SK-N-SH (cell line): ENCODE results near the gene PPP2R5E. TPM values are rescaled to one million over a fixed set of nuclear protein-coding genes. Genes with fewer than 3 reads are reported as not detected.
A peak's percentile ranks its signal among the peaks of the same experiment; 100 is the strongest.
"Not testable (repeated sequence)": the region's sequence is repeated elsewhere in the genome, so short reads cannot be mapped to it uniquely, and the experiment has no call there.

Experiments used
- CTCF ChIA-PET: fragments of 300-600, 350-600 bp; formaldehyde crosslinking; extraction: SDS; loops from one replicate; lab custom pipeline; 2021; lab: Yijun Ruan, JAX
- POLR2A ChIA-PET: fragments of 350-600 bp; sonication (Branson Sonifier 250); formaldehyde crosslinking; extraction: SDS; loops from one replicate; lab custom pipeline; 2020; ENCODE audit warnings: antibody characterized with exemption, inconsistent platforms; lab: Yijun Ruan, JAX
- DNase-seq: peaks from one replicate; pipeline ENCODE4 v3.0.0; 2012
- H2AFZ ChIP-seq: fragments of 200-600 bp; sonication (generic); 2 replicates; pipeline ENCODE4 v1.8.1; 2016; ENCODE audit warnings: antibody characterized with exemption, mild to moderate bottlenecking, low read depth
- H3F3A ChIP-seq: fragments of 200-600 bp; sonication (generic); replicated peaks from 2 replicates; pipeline ENCODE3; 2016; ENCODE audit warnings: antibody characterized with exemption, mild to moderate bottlenecking; ENCODE audit not compliant: insufficient read depth
- H3K27ac ChIP-seq, 2 experiments: fragments of 200-500 bp in 1 of 2; fragments of 200-600 bp in 1 of 2; sonication (Bioruptor generic) in 1 of 2; sonication (generic), shearing (Covaris generic) in 1 of 2; 2 replicates each; pipeline versions ENCODE4 v1.5.1 to v1.6.1; 2014 to 2016; ENCODE audit warnings: low read depth in 2 of 2, inconsistent platforms in 1 of 2, low read length in 1 of 2, mild to moderate bottlenecking in 1 of 2, mixed read lengths in 1 of 2
- H3K27me3 ChIP-seq: fragments of 200-600 bp; sonication (generic), shearing (Covaris generic); 2 replicates; pipeline ENCODE4 v1.6.1; 2016; ENCODE audit warnings: mixed run types; ENCODE audit not compliant: insufficient read depth
- H3K36me3 ChIP-seq, 2 experiments: fragments of 200-500 bp in 1 of 2; fragments of 200-600 bp in 1 of 2; sonication (Bioruptor generic) in 1 of 2; sonication (generic) in 1 of 2; replicated peaks in 1 of 2; 2 replicates each; pipeline versions ENCODE3 to v1.5.1; 2014 to 2016; ENCODE audit warnings: low read length in 1 of 2, mild to moderate bottlenecking in 1 of 2; ENCODE audit not compliant: insufficient read depth in 2 of 2, control insufficient read depth in 1 of 2
- H3K4me1 ChIP-seq, 2 experiments: fragments of 200-500 bp in 1 of 2; fragments of 200-600 bp in 1 of 2; sonication (Bioruptor generic) in 1 of 2; sonication (generic), shearing (Covaris generic) in 1 of 2; 2 replicates each; pipeline versions ENCODE4 v1.5.1 to v1.6.1; 2014 to 2016; ENCODE audit warnings: low read depth in 1 of 2, low read length in 1 of 2, mixed run types in 1 of 2; ENCODE audit not compliant: insufficient read depth in 2 of 2, control insufficient read depth in 1 of 2
- H3K4me2 ChIP-seq: fragments of 200-600 bp; sonication (generic), shearing (Covaris generic); 2 replicates; pipeline ENCODE4 v1.6.1; 2017; ENCODE audit warnings: mixed run types
- H3K4me3 ChIP-seq, 2 experiments: fragments of 200-500 bp in 1 of 2; fragments of 200-600 bp in 1 of 2; sonication (Bioruptor generic) in 1 of 2; sonication (generic), shearing (Covaris generic) in 1 of 2; 2 replicates each; pipeline versions ENCODE4 v1.5.1 to v1.8.1; 2014 to 2016; ENCODE audit warnings: low read depth in 2 of 2, inconsistent platforms in 1 of 2, low read length in 1 of 2, mild to moderate bottlenecking in 1 of 2, mixed read lengths in 1 of 2, moderate library complexity in 1 of 2
- H3K79me2 ChIP-seq: fragments of 200-600 bp; sonication (generic); 2 replicates; pipeline ENCODE4 v1.8.1; 2017; ENCODE audit warnings: mild to moderate bottlenecking; ENCODE audit not compliant: insufficient read depth
- H3K9ac ChIP-seq: fragments of 200-600 bp; sonication (generic); 2 replicates; pipeline ENCODE4 v1.6.1; 2017; ENCODE audit warnings: mixed run types
- H3K9me2 ChIP-seq: fragments of 200-600 bp; sonication (generic); 2 replicates; pipeline ENCODE4 v1.6.1; 2017; ENCODE audit warnings: mixed run types
- H3K9me3 ChIP-seq: fragments of 200-600 bp; sonication (generic); 2 replicates; pipeline ENCODE4 v1.6.1; 2017; ENCODE audit warnings: mixed run types, mild to moderate bottlenecking, moderate library complexity
- H4K20me1 ChIP-seq: fragments of 200-600 bp; sonication (generic); 2 replicates; pipeline ENCODE4 v1.6.1; 2017; ENCODE audit warnings: mild to moderate bottlenecking, mixed run types; ENCODE audit not compliant: insufficient read depth
- FOXJ3 ChIP-seq: sonication (generic); formaldehyde crosslinking; IDR thresholded peaks from 2 replicates; pipeline ENCODE4 v1.5.1; 2020; ENCODE audit warnings: mild to moderate bottlenecking, missing genetic modification reagents
- JUND ChIP-seq: IDR thresholded peaks from 2 replicates; pipeline ENCODE4 v1.4.0; 2012
- MEF2A ChIP-seq: IDR thresholded peaks from 2 replicates; pipeline ENCODE4 v1.4.0; 2012; ENCODE audit warnings: low read depth, borderline replicate concordance
- NFIC ChIP-seq: IDR thresholded peaks from 2 replicates; pipeline ENCODE4 v1.4.0; 2012; ENCODE audit warnings: borderline replicate concordance
- NRF1 ChIP-seq: IDR thresholded peaks from 2 replicates; pipeline ENCODE4 v1.6.1; 2012; ENCODE audit warnings: low read depth, mild to moderate bottlenecking, low read length
- SMC3 ChIP-seq: IDR thresholded peaks from 2 replicates; pipeline ENCODE4 v1.6.1; 2012; ENCODE audit warnings: low read depth, low read length, improper control_type of control experiment
- TAF1 ChIP-seq: IDR thresholded peaks from 2 replicates; pipeline ENCODE4 v1.6.1; 2012; ENCODE audit warnings: low read depth, mild to moderate bottlenecking, low read length, moderate library complexity, borderline replicate concordance
- WGBS: methylation state at CpG from one replicate; pipeline ENCODE4 v1.1.6; 2017; ENCODE audit warnings: low lambda C conversion rate; 5-methylcytosine and 5-hydroxymethylcytosine counted together
- polyA plus RNA-seq, 3 experiments: library from polyadenylated mRNA; depleted of rRNA; stranded (reverse); fragments of >200 nt; gene quantifications; 2 replicates each; pipeline ENCODE4 v1.2.3, GENCODE V29; 2012
- TF ChIP-seq, protein P1 (sequence below): IDR thresholded peaks from 2 replicates; pipeline ENCODE4 v1.4.0; 2012; ENCODE audit warnings: low read depth, borderline replicate concordance
- TF ChIP-seq, protein P2 (sequence below): fragments of 200-600 bp; sonication (generic); IDR thresholded peaks from 2 replicates; pipeline ENCODE4 v1.6.1; 2017; ENCODE audit warnings: antibody characterized with exemption, mild to moderate bottlenecking, moderate library complexity

Gene PPP2R5E
- polyA plus RNA-seq, 1 of the 3 experiments (the other 2 are of a cell fraction), result 4.4 TPM

DNA sequence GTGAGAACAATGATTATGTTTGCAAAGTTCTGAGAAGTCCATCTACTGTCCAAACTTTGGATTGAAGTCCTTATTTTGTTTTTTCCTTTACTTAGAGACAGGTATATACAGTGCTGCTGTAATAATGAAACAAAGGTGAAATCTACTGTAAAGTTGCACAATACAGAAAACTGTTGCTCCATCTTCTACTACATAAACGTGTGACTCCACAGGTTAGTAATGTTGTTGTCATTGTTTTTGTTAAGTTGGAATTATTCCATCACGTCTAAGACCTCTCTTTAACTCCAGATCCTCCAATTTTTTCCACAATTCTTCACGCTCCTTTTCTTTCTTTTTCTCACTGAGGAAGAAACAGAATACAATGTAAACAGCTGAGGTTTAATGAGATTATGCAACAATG, 167.4 kb downstream of the PPP2R5E start:
- Histone ChIP-seq H3K9me2 (no peaks in the 10 kb centered on the region), H3K9ac (no peak overlapping the region), H3K27ac (no peak overlapping the region), H3K9me3 (no peaks in the 10 kb centered on the region), H3K4me1 (no peaks in the 10 kb centered on the region), H3F3A (peaks cover 12% of the 10 kb centered on the region), H3K36me3 (peaks cover 34 to 38% of the 10 kb centered on the region in 2 experiments), H3K4me3 (no peak overlapping the region), H3K4me2 (no peak overlapping the region), H3K79me2 (no peaks in the 10 kb centered on the region), H3K27me3 (no peaks in the 10 kb centered on the region), H4K20me1 (no peaks in the 10 kb centered on the region), H2AFZ (no peak overlapping the region)
- ChIA-PET POLR2A (no interaction called here), CTCF (interaction anchor here (0.7 kb wide), 1 partner anchor 10 kb away, joined by 3 read pairs; no protein-coding TSS in a partner anchor)
- DNase-seq, result no peak
- WGBS, result 78% methylated on average over 3 of the region's 3 CpGs
- TF ChIP-seq, protein P1, sequence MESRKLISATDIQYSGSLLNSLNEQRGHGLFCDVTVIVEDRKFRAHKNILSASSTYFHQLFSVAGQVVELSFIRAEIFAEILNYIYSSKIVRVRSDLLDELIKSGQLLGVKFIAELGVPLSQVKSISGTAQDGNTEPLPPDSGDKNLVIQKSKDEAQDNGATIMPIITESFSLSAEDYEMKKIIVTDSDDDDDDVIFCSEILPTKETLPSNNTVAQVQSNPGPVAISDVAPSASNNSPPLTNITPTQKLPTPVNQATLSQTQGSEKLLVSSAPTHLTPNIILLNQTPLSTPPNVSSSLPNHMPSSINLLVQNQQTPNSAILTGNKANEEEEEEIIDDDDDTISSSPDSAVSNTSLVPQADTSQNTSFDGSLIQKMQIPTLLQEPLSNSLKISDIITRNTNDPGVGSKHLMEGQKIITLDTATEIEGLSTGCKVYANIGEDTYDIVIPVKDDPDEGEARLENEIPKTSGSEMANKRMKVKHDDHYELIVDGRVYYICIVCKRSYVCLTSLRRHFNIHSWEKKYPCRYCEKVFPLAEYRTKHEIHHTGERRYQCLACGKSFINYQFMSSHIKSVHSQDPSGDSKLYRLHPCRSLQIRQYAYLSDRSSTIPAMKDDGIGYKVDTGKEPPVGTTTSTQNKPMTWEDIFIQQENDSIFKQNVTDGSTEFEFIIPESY, result no peak

DNA sequence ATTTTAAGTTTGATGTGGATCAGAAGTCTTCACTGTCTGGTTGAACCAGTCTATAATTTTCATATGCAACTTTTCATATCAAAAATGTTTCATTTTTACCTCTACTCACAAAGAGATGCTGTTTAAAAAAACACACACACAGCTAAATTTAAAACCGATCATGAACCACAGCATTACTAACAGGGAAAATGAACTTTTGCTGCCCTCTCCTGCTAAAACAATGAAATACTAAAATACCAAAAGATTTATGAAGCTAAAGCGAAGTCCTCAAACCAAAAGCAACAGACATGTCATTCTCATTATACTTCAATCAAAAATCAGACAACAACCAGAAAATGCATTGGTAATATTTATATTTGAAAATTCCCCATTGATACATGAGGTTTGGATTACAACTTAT, 171.6 kb downstream of the PPP2R5E start:
- DNase-seq, POLR2A ChIA-PET: not testable (repeated sequence)

DNA sequence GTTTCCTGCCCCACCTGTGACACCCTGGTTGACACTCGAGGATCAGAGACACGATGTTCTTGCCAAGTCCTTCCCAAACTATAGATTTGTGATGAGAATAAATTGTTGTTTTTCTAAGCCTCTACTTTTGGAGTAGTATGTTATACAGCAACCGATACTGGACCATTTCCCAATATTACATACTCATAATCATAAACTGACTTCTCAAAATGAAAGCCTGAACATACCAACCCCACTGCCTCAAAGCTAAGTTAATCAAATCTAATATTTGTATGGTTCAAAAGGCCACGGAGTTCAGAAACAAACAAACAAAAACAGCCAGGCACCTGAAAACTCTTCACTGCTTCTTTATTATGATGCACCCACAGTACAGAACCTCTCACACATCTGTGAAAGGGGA, 172.1 kb downstream of the PPP2R5E start:
- peaks cover 27 to 28% of the 10 kb centered on the region in 2 experiments for H3K36me3 ChIP-seq
- TF ChIP-seq FOXJ3 (CRISPR knock-in tag), result no peak
- no peak for TF ChIP-seq NFIC
- TF ChIP-seq TAF1, result no peak
- TF ChIP-seq MEF2A, result no peak
- no peak for TF ChIP-seq JUND
- TF ChIP-seq NRF1, result no peak
- no peak for TF ChIP-seq SMC3
- TF ChIP-seq, all 33 proteins: peak for 0
- ChIA-PET POLR2A (no interaction called here), CTCF (interaction anchor here (1.1 to 2.2 kb wide), 4 partner anchors 18 to 271 kb away, joined by 3 to 8 read pairs (median 4); partner anchors contain the start of gene WDR89)
- no peak for DNase-seq
- H4K20me1 ChIP-seq, result no peaks in the 10 kb centered on the region
- H3K4me3 ChIP-seq, result no peak overlapping the region
- no peaks in the 10 kb centered on the region for H3K9me3 ChIP-seq
- no peaks in the 10 kb centered on the region for H3K4me1 ChIP-seq
- 99% methylated on average over 4 of the region's 4 CpGs for WGBS
- no peaks in the 10 kb centered on the region for H3K9me2 ChIP-seq
- no peaks in the 10 kb centered on the region for H3K79me2 ChIP-seq
- no peak overlapping the region for H2AFZ ChIP-seq
- no peak overlapping the region for H3K9ac ChIP-seq
- no peak overlapping the region for H3K4me2 ChIP-seq
- peaks cover 12% of the 10 kb centered on the region for H3F3A ChIP-seq
- H3K27me3 ChIP-seq, result no peaks in the 10 kb centered on the region
- H3K27ac ChIP-seq, result no peak overlapping the region

More for the DNA sequence above, 171.6 kb downstream of the PPP2R5E start:
- not testable (repeated sequence) for H3K27me3 ChIP-seq, H3K4me2 ChIP-seq, H3K4me3 ChIP-seq, H3K9ac ChIP-seq, H3K9me2 ChIP-seq, H4K20me1 ChIP-seq, H3K79me2 ChIP-seq, H3K27ac ChIP-seq, H3K9me3 ChIP-seq, H2AFZ ChIP-seq, H3K4me1 ChIP-seq
- CTCF ChIA-PET, result interaction anchor here (0.7 to 2.2 kb wide), 5 partner anchors 9 to 270 kb away, joined by 3 to 8 read pairs (median 3); partner anchors contain the start of gene WDR89
- 96% methylated on average over 2 of the region's 2 CpGs for WGBS
- H3K36me3 ChIP-seq, result peaks cover 31 to 33% of the 10 kb centered on the region in 2 experiments
- H3F3A ChIP-seq, result peaks cover 12% of the 10 kb centered on the region
- TF ChIP-seq, protein P2, sequence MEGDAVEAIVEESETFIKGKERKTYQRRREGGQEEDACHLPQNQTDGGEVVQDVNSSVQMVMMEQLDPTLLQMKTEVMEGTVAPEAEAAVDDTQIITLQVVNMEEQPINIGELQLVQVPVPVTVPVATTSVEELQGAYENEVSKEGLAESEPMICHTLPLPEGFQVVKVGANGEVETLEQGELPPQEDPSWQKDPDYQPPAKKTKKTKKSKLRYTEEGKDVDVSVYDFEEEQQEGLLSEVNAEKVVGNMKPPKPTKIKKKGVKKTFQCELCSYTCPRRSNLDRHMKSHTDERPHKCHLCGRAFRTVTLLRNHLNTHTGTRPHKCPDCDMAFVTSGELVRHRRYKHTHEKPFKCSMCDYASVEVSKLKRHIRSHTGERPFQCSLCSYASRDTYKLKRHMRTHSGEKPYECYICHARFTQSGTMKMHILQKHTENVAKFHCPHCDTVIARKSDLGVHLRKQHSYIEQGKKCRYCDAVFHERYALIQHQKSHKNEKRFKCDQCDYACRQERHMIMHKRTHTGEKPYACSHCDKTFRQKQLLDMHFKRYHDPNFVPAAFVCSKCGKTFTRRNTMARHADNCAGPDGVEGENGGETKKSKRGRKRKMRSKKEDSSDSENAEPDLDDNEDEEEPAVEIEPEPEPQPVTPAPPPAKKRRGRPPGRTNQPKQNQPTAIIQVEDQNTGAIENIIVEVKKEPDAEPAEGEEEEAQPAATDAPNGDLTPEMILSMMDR, result peak; percentile 22
